ENCODE data around the gene LPAR5.
"Not testable (repeated sequence)": the region's sequence is repeated elsewhere in the genome, so short reads cannot be mapped to it uniquely, and the experiment has no call there.

Gene LPAR5

DNA sequence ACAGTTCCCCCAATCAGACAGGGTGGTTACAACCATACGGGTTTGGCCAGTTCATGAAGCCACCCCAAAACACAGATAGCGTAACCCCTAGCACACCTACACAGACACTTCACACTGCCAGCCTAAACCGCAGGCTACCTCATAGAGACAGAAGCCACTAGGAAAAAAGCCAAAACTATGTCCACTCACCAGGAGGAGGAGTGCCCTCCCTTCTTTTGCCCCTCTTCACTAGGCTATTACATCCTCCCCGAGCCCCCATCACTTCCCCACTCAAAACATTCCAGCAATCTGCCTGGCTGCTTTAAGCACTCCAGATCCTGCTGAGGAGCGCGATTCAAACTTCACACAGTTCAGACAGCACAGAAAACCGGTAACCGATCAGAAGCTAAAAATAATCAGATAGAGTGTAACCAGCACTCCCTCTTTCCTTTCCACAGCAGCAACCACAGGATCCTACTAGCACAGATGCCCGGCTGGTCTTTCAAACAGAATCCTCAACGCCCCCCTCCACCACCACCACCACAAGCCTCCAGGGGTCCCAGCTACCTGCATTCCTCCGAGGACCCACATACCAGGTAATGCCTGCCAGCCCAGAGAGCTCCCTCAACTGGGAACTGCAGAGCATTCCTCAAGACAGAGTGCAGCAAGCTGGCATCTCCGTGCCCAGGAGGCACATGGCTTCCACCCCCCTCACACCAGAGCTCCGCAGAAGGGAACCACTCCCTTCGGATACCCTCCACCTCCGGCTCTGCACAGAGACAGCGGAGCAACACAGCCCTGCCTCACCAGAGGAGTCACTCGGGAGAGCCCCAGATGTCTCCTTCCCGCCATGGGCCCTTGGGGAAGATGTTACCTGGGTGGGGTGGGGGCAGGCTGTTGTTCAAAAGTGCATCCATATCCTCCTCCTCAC is 30.1 kb downstream of the LPAR5 start:
- no peak for DNase-seq

DNA sequence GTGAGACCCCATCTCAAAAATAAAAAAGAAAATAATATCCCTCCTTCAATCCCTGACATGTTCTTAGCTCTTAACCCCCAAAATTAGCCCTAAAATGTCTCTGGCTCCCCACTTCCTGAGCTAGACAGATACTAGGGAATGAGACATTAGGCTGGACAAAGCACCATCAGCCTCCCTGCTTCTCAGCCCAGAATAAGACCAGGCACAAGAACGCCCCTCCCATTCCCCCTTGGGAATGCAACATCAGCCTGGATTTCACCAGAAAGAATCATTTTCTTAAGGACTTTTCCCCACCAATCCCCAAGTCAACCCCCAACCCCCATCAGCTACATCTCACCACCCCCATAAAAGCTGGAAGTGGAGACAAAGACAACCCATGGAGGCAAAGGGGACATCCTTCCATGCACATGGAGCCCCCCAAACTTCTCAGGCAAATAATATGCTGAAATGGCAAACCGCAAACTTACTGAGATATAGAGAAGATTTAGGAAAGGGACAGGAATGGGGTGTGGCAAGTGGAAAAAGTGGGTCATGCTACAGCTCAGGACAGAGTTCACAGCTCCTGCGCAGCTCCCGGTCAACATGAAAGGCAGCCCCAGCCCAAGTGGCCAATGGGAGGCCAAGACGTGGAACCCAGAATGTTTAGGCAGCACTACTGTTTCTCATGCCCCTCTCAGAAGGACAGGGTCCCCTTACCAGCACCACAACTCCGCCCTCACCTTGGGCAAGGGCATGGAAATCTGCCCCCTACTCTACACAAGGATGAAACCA is 31.3 kb downstream of the LPAR5 start:
- DNase-seq: no peak

DNA sequence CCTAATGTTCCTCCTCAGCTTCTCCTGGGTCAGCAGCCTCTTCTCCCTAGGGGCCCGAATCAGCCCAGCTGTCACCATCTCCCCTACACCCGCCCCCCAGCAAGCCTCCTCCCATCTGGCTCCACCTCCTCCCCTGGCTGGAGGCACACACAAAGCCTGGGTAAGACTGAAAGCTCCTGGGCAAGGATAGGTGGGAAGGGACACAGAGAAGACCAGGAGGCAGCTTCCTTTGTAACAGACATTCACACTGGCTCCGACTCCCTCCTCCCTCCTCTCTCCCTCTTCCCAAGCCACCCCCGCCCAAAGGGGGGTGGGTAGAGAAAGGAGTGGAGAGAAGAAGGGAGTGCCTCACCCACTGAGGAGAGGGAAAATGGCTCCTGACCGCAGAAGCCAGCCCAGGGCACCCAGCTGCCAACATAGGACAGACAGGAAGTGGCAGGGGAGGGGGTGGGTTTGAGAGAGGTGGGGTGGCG is 32.6 kb downstream of the LPAR5 start:
- DNase-seq: no peak

DNA sequence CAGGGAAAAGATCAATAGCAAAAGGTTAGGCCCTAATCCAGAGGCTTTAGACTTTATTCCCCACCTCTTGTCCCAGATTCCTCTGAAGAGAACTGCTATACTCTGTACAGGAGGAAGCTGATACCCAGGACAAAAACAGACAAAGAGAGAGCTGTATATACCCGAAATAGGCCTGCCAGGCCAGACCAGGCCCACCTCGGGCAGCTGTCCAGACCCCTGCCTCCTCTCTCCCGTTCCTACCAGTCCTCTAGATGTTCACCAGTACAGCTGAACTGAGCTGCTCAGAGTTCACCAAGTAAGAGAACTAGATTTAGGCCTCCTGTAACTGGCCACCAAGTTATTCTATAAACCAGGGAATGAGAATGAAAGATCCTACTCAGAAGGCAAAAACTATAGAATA is 33.2 kb downstream of the LPAR5 start:
- DNase-seq: no peak

GRCh38 chr12:6595673-6596072 is 40.1 kb downstream of the LPAR5 start:
- DNase-seq: not testable (repeated sequence)

DNA sequence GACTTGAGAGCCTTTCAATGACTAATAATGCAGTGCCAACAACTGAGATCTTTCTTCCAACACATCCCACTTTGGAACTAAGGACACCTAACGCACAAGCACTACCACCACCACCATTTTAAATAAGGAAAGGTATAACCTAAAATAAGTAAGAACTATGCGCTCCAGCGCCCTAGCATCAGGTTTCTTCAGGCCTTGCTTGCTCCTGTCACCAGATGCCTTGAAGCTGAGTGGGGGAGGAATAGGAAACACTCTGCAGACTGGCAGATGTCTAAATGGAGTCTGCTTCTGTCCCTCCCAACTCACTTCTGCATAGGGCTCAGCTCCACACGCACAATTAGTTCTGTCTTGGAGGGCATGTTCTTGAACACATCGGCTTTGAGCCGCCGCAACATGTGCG is 43.7 kb downstream of the LPAR5 start:
- no peak for DNase-seq

DNA sequence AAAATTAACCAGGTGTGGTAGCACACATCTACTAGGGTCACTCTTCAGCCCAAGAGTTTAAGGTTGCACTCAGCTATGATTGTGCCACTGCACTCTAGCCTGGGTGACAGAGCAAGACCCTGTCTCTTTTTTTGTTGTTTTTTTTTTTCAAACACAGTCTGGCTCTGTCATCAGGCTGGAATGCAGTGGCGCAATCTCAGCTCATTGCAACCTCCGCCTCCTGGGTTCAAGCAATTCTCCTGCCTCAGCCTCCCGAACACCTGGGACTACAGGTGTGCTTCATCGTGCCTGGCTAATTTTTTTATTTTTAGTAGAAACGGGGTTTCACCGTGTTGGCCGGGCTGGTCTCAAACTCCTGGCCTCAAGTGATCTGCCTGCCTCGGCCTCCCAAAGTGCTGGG is 49.2 kb downstream of the LPAR5 start:
- DNase-seq: not testable (repeated sequence)

DNA sequence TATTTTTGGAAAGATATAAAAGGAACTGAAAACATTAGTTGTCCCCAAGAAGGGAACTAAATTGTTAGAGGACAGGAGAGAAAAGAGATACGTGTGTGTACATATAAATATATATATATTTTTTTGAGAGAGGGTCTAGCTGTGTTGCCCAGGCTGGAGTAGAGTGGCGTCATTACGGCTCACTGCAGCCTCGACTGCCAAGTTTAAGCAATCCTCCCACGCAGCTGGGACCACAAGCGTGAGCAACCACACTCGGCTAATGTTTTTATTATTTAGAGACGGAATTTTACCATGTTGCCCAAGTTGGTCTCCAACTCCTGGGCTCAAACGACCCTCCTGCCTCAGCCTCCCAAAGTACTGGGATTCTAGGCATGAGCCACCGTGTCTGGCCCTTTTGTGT is 51.5 kb downstream of the LPAR5 start:
- no peak for DNase-seq

GRCh38 chr12:6582959-6583358 is 52.8 kb downstream of the LPAR5 start:
- no peak for DNase-seq

GRCh38 chr12:6582196-6582595 is 53.6 kb downstream of the LPAR5 start:
- DNase-seq: no peak

DNA sequence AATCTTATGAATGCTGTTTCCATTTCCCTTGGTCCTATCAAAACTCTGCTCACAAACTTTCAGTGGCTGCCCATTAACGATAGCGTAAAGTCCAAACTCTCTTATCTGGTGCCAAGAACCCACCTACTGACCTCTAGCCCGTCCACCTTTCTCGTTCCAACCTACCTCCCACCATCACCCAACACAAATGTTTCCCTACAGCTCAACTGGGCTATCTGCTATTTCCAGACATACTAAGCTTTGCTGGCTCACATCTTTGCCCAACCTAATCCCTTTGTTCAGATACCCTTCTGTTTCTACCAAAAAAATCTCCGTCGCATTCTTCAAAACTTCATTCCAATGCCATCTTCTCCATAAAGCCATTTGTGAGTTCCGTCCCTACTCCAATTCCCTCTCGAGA is 60.1 kb downstream of the LPAR5 start:
- DNase-seq: no peak

DNA sequence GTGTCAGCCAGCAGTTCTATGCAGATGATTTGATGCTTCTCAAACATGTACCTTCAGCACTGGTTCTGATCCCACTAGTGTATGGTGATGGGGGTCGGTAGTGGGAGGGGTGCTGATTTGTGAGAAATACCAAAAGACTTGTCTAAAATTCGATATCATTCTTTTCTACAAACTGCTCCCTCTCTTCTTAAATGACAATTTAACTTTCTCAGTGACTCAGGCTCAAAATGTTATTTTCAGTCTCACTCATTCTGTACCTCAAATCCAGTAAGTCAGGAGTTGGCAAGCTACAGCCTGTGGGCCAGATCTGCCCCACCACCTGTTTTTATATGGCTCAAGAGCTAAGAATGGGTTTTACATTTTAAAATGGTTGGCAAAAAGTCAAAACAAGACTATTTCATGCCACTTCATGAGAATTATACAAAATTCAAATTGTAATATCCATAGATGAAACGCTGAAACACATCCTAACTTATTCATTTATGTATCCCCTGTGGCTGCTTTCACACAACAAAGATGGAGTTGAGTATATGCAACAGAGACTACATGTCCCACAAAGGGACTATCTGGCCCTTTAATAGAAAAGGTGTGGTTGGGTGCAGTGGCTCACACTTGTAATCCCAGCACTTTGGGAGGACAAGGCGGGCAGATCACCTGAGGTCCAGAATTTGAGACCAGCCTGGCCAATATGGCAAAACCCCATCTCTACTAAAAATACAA is 61.0 kb downstream of the LPAR5 start:
- no peak for DNase-seq

DNA sequence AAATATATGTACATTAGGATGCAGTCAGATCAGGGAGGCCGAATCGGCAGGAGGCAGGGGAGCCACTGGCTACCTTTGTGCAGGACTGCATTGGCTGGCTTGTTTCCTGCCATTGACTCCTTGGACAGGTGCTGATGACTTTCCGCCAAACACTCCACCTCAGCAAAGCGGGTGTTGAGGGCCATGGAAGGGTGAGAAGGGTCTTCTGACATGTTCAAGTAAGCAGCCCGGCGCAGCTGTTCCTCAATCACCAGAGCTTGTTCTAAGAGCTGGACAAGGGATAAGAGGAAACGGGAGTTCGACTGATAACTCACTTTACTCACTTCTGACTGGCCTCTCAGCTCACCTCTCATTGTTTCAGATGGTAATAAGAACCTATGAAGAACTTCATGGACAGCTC is 62.8 kb downstream of the LPAR5 start:
- no peak for DNase-seq

DNA sequence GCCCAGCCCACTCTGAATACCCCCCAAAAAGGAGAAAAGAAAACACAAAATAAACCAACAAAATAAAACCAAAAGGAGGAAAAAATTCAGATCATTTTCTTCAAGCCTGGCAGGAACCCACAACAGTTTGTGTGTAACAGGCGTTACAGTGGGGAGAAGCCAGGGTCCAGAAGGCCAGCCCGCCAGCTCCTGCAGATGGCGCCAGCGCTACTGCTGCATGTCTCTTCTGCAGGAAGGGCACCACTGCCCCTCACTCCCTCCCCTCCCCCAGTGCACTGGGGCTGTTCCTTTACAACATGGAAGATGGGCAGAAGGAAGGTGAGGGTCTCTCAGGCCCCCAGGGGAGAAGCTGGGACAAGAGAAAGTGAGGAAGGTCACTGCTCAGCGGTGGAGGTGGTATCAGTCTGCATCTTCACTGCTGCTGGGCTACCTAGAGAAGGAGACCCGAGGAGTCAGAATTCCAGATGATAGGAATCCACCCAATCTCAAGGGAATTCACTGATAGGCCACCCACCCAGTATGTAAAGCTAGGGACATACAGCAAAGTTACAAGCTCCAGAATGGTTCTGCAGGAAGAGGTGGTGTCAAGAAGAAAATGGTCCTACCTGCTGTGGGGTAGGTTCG is 65.4 kb downstream of the LPAR5 start:
- DNase-seq: no peak

DNA sequence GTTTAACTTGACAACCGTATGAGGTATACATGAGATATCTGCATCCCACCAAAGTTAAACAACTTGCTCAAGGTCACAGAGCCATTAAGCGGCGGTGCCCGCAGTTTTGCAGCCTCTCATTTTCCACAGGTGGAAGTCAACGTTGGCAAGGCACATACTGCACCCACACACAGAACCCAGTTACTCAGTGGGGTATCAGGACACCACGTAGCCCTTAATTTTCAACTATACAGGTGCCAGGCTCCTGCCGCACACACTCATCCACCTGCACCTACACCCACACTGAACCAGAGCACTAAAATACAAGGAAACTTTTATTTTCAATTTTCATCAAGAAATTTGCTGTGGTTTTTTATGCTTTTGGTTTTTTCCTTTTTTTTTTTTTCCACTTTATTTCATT is 66.0 kb downstream of the LPAR5 start:
- DNase-seq: no peak

DNA sequence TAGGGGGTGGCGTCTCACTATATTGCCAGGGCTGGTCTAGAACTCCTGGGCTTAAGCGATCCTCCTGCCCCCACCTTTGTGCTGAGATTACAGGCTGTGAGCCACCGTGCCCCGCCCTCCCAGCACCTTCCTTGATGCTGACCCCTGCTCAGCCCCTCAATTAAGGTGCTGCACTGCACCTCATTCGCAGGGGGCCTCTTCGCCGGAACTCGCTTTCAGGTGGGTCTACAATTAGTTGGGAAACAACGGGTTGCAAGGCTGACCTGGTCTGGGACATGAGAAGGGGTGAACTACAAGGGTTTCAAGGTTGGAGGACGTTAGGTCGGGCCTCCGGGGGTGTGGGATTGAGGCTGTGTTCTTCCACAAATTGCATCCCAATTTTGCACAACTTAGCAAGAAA is 66.4 kb downstream of the LPAR5 start:
- no peak for DNase-seq

Measured in NCI-H1092 (cell line).